ENCODE data around the gene PLA2G1B. TPM values are rescaled to one million over a fixed set of nuclear protein-coding genes. Genes with fewer than 3 reads are reported as not detected.
A peak's percentile ranks its signal among the peaks of the same experiment; 100 is the strongest.

Gene PLA2G1B
- total and polyA plus RNA-seq, 11 donors = 0.93 to 2.0 (median 1.5) TPM; not detected in 7

DNA sequence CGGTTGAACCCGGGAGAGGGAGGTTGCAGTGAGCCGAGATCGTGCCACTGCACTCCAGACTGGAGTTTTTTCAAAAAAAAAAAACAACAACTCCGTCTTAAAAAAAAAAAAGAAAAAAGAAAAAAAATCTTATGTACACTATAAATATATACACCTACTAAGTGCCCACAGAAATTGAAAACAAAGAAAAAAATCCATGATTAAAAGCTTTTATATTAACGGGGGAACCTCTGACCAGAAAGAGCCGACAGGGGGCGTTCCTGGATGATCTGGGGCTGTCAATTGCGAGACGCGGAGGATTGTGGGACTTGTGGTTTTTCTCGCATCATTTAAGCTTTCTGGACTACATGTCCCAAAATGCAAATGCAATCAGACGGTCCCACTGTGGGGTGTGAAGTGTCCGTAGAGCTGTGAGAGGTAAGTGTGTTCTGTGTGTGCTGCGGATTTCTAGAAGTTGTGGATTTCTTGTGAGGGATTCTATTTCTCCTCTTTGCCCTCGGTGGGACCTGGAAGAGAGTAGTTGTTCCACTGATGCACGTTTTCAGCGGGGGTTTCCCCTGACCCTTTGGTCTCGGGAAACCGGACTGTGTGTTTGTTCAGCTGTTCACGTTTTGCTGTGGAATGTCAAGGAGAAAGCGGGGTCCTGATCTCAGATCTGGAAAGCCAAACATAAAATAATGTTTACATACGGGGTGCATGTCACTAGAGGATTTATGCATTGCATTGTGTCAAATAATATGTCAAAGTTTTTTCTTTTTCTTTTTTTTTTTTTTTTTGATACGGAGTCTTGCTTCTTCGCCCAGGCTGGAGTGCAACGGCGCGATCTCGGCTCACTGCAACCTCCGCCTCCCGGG lies 25.4 kb downstream of the PLA2G1B start, which contains the start of gene SIRT4:
Gene SIRT4 (plus strand): TSS at position 360 of the 854 bp plus-strand sequence. CDS start 1,241 bp downstream, outside the sequence.
- WGBS, 4 donors = 7 to 11% (median 10%) methylated on average over 31 of the region's 31 CpGs

GRCh38 chr12:120292661-120293531 lies 34.7 kb downstream of the PLA2G1B start, which contains the start of gene RNU4-1:
Gene RNU4-1, minus strand, starts transcription at chr12:120293237.
- Histone ChIP-seq H3K27me3 (no peaks in the 10 kb centered on the region), H3K4me3 (peak within 1 kb of the TSS; percentile 45 to 76 (median 62)), H3K9me3 (no peaks in the 10 kb centered on the region), H3K36me3 (no peaks in the 10 kb centered on the region), H3K4me1 (peaks cover 0 to 27% (median 10%) of the 10 kb centered on the region in 12 donors), H3K27ac (peak within 1 kb of the TSS; percentile 95 to 100 (median 98))
- peak; percentile 32 to 62 (median 49) for ATAC-seq
- WGBS, 4 donors = 0 to 2% (median 1%) methylated on average over 29 of the region's 29 CpGs
- intact Hi-C loops (cut with DNase I) = loop anchor here in 1 of 10 donors (2.0 kb wide), 1 partner anchor 64 kb away; no protein-coding TSS in a partner anchor
- DNase-seq = peak in 4 of 5 donors; percentile 65 to 79 (median 70)
- TF ChIP-seq POLR2A (IDR thresholded peaks at IDR 0.05) (peak; percentile 23 to 51), CTCF (IDR thresholded peaks at IDR 0.05) (no peak)

More for the DNA sequence above, 25.4 kb downstream of the PLA2G1B start, which contains the start of gene SIRT4:
- peak; percentile 93 to 98 (median 97) for ATAC-seq
- peak; percentile 88 to 95 (median 91) for DNase-seq
- peak within 1 kb of the TSS in 11 of 12 donors; percentile 65 to 91 (median 82) for H3K27ac ChIP-seq
- TF ChIP-seq POLR2A (IDR thresholded peaks at IDR 0.05) = peak in 1 of 2 donors; percentile 46
- TF ChIP-seq CTCF (IDR thresholded peaks at IDR 0.05) = peak; percentile 67 to 97 (median 82)
- intact Hi-C loops (cut with DNase I) = loop anchor here in 1 of 10 donors (1.0 kb wide), 1 partner anchor 15 kb away; no protein-coding TSS in a partner anchor
- H3K27me3 ChIP-seq = no peaks in the 10 kb centered on the region
- peak within 1 kb of the TSS; percentile 38 to 85 (median 71) for H3K4me3 ChIP-seq
- no peaks in the 10 kb centered on the region for H3K9me3 ChIP-seq
- peaks cover 0 to 11% (median 0%) of the 10 kb centered on the region in 12 donors for H3K4me1 ChIP-seq
- H3K36me3 ChIP-seq = no peaks in the 10 kb centered on the region

DNA sequence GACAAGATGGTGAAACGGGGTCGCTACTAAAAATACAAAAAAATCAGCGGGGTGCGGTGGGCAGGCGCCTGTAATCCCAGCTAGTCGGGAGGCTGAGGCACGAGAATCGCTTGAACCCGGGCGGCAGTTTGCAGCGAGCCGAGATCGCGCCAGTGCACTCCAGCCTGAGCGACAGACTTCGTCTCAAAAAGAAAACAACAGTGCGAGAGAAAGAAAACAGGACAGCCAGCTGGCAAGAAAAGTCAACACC lies 35.2 kb downstream of the PLA2G1B start:
- ATAC-seq = peak in 2 of 4 donors; percentile 1
- WGBS, 4 donors = 0 to 1% (median 0%) methylated on average over 17 of the region's 17 CpGs
- H3K4me3 ChIP-seq = peak overlapping the region; percentile 45 to 76 (median 62)

More for the DNA sequence above, 35.2 kb downstream of the PLA2G1B start:
- DNase-seq = no peak
- Histone ChIP-seq H3K36me3 (no peaks in the 10 kb centered on the region), H3K9me3 (no peaks in the 10 kb centered on the region), H3K4me1 (peaks cover 0 to 27% (median 10%) of the 10 kb centered on the region in 12 donors), H3K27me3 (no peaks in the 10 kb centered on the region), H3K27ac (peak overlapping the region; percentile 95 to 100 (median 98))
- no peak for TF ChIP-seq CTCF (IDR thresholded peaks at IDR 0.05)
- no peak for TF ChIP-seq POLR2A (IDR thresholded peaks at IDR 0.05)
- intact Hi-C loops (cut with DNase I) = loop anchor here in 1 of 10 donors (2.0 kb wide), 1 partner anchor 64 kb away; no protein-coding TSS in a partner anchor

Measured in heart left ventricle (tissue), 16 donors.